GM23248 (cell line): ENCODE results near the gene SEMA3C. TPM values are rescaled to one million over a fixed set of nuclear protein-coding genes. Genes with fewer than 3 reads are reported as not detected.

ENCODE experiments used
- DNase-seq: peaks from one replicate; pipeline ENCODE4 v3.0.0-alpha.2; 2015
- H2AFZ ChIP-seq: fragments of 200-600 bp; sonication (generic); 2 replicates; pipeline ENCODE4 v1.6.1; 2016; ENCODE audit warnings: antibody characterized with exemption
- H3F3A ChIP-seq: fragments of 200-600 bp; sonication (generic); 2 replicates; pipeline ENCODE4 v1.6.1; 2016; ENCODE audit warnings: mild to moderate bottlenecking, antibody characterized with exemption, mixed run types; ENCODE audit not compliant: insufficient read depth
- H3K27ac ChIP-seq: fragments of 200-600 bp; sonication (generic); 2 replicates; pipeline ENCODE4 v1.5.1; 2016; ENCODE audit warnings: mild to moderate bottlenecking
- H3K27me3 ChIP-seq: fragments of 200-600 bp; sonication (generic); replicated peaks from 2 replicates; pipeline ENCODE4 v1.6.1; 2016; ENCODE audit warnings: mild to moderate bottlenecking; ENCODE audit not compliant: insufficient read depth
- H3K36me3 ChIP-seq: fragments of 200-600 bp; sonication (generic); 2 replicates; pipeline ENCODE4 v1.6.1; 2016; ENCODE audit warnings: low read depth, mild to moderate bottlenecking
- H3K4me1 ChIP-seq: fragments of 200-600 bp; sonication (generic); 2 replicates; pipeline ENCODE4 v1.6.1; 2016; ENCODE audit warnings: mild to moderate bottlenecking; ENCODE audit not compliant: insufficient read depth
- H3K4me2 ChIP-seq: fragments of 200-600 bp; sonication (generic); one replicate; pipeline ENCODE4 v1.6.1; 2016; ENCODE audit warnings: mild to moderate bottlenecking; ENCODE audit not compliant: unreplicated experiment
- H3K4me3 ChIP-seq: fragments of 200-600 bp; sonication (generic); 2 replicates; pipeline ENCODE4 v1.5.1; 2016; ENCODE audit warnings: mild to moderate bottlenecking
- H3K79me2 ChIP-seq: fragments of 200-600 bp; sonication (generic); 2 replicates; pipeline ENCODE4 v1.6.1; 2016; ENCODE audit warnings: mild to moderate bottlenecking; ENCODE audit not compliant: insufficient read depth
- H3K9ac ChIP-seq: fragments of 200-600 bp; sonication (generic); 2 replicates; pipeline ENCODE4 v1.6.1; 2016; ENCODE audit warnings: mild to moderate bottlenecking
- H3K9me2 ChIP-seq: fragments of 200-600 bp; sonication (generic); 2 replicates; pipeline ENCODE4 v1.6.1; 2016; ENCODE audit warnings: mixed run types, mild to moderate bottlenecking, moderate library complexity; ENCODE audit not compliant: insufficient read depth
- H3K9me3 ChIP-seq: fragments of 200-600 bp; sonication (generic); one replicate; pipeline ENCODE4 v1.6.1; 2017; ENCODE audit warnings: low read depth
- H4K20me1 ChIP-seq: fragments of 200-600 bp; sonication (generic); 2 replicates; pipeline ENCODE4 v1.6.0; 2016; ENCODE audit not compliant: insufficient read depth
- EZH2 ChIP-seq: fragments of 200-600 bp; sonication (generic); IDR thresholded peaks from 2 replicates; pipeline ENCODE4 v1.6.1; 2018; ENCODE audit warnings: antibody characterized with exemption, mild to moderate bottlenecking; ENCODE audit not compliant: insufficient read depth, poor library complexity, severe bottlenecking
- EZH2phosphoT487 ChIP-seq: fragments of 200-600 bp; sonication (generic); IDR thresholded peaks from 2 replicates; pipeline ENCODE4 v1.6.1; 2018; ENCODE audit warnings: antibody characterized with exemption, moderate library complexity, mild to moderate bottlenecking, low read depth; ENCODE audit not compliant: insufficient read depth
- WGBS, 2 experiments: methylation state at CpG; one replicate each; pipeline ENCODE4 v1.1.6; 2015 to 2017; ENCODE audit warnings: low lambda C conversion rate in 2 of 2, low coverage in 1 of 2; ENCODE audit errors: missing lambda C conversion rate in 2 of 2; 5-methylcytosine and 5-hydroxymethylcytosine counted together
- in situ Hi-C: fragments of 300-500 bp; cut with MboI; formaldehyde crosslinking; loops from 2 replicates; pipeline ENCODE4 v1.15.0; 2020
- polyA plus RNA-seq: library from polyadenylated mRNA; unstranded; fragments of >200 nt; fragmentation: Nextera tagmentation; extraction: Ambion mirVana; gene quantifications from 2 replicates; pipeline ENCODE4 v1.2.1, GENCODE V29; 2016
- total RNA-seq: library from RNA; depleted of rRNA; stranded (reverse); fragments of >200 nt; shearing (Covaris generic); gene quantifications from 2 replicates; pipeline ENCODE4 v1.2.3, GENCODE V29; 2014

Gene SEMA3C
- total and polyA plus RNA-seq, 2 experiments from 2014 or later, result 316 to 612 TPM

GRCh38 chr7:80835251-80835650 lies 83.6 kb downstream of the SEMA3C start:
- H4K20me1 ChIP-seq, result peaks cover 11% of the 10 kb centered on the region; the same call in 1 of the 2 replicates
- H3F3A ChIP-seq, result peaks cover 67% of the 10 kb centered on the region
- no peak overlapping the region for H3K4me2 ChIP-seq
- TF ChIP-seq EZH2phosphoT487 (no peak), EZH2 (no peak)
- H3K9me2 ChIP-seq, result no peaks in the 10 kb centered on the region
- in situ Hi-C loops, result no loop called here
- H3K27me3 ChIP-seq, result no peaks in the 10 kb centered on the region
- no peak overlapping the region for H3K4me3 ChIP-seq
- peaks cover 99% of the 10 kb centered on the region for H3K79me2 ChIP-seq
- peaks cover 20% of the 10 kb centered on the region for H3K36me3 ChIP-seq
- no peaks in the 10 kb centered on the region for H3K9me3 ChIP-seq
- H3K27ac ChIP-seq, result no peak overlapping the region
- no peak overlapping the region for H3K9ac ChIP-seq
- H2AFZ ChIP-seq, result no peak overlapping the region
- peaks cover 47% of the 10 kb centered on the region for H3K4me1 ChIP-seq
- no peak for DNase-seq
- WGBS, 2 experiments, result 75 to 86% methylated on average over 2 of the region's 2 CpGs

GRCh38 chr7:80833289-80834268 lies 85.3 kb downstream of the SEMA3C start:
- Histone ChIP-seq H3F3A (peaks cover 67% of the 10 kb centered on the region), H3K4me2 (peak overlapping the region; percentile 9), H3K4me1 (peaks cover 60% of the 10 kb centered on the region), H3K27ac (peak overlapping the region; percentile 29), H3K4me3 (no peak overlapping the region), H4K20me1 (peaks cover 11% of the 10 kb centered on the region; the same call in 1 of the 2 replicates), H3K36me3 (peaks cover 17% of the 10 kb centered on the region), H3K9me2 (no peaks in the 10 kb centered on the region), H2AFZ (no peak overlapping the region), H3K79me2 (peaks cover 99% of the 10 kb centered on the region), H3K27me3 (no peaks in the 10 kb centered on the region), H3K9me3 (no peaks in the 10 kb centered on the region), H3K9ac (no peak overlapping the region)
- peak; percentile 77 for DNase-seq
- TF ChIP-seq EZH2 (no peak), EZH2phosphoT487 (no peak)
- in situ Hi-C loops, result no loop called here
- WGBS, 2 experiments, result 64 to 68% methylated on average over 10 of the region's 10 CpGs

- no peaks in the 10 kb centered on the region for H3K9me2 ChIP-seq
- DNase-seq, result peak; percentile 69
- peak overlapping the region; percentile 33 for H3K27ac ChIP-seq
- H3K4me1 ChIP-seq, result peaks cover 70% of the 10 kb centered on the region
- peaks cover 28% of the 10 kb centered on the region for H3K36me3 ChIP-seq
- no peak overlapping the region for H3K4me3 ChIP-seq
- H3K9ac ChIP-seq, result no peak overlapping the region
- no peaks in the 10 kb centered on the region for H3K9me3 ChIP-seq
- H2AFZ ChIP-seq, result no peak overlapping the region
- peaks cover 73% of the 10 kb centered on the region for H3F3A ChIP-seq
- in situ Hi-C loops, result no loop called here
- TF ChIP-seq EZH2phosphoT487, result no peak
- no peak for TF ChIP-seq EZH2
- peaks cover 11% of the 10 kb centered on the region; the same call in 1 of the 2 replicates for H4K20me1 ChIP-seq
- H3K79me2 ChIP-seq, result peaks cover 95% of the 10 kb centered on the region
- H3K27me3 ChIP-seq, result no peaks in the 10 kb centered on the region
- no peak overlapping the region for H3K4me2 ChIP-seq
Measured at GRCh38 chr7:80832006-80832405, 86.8 kb downstream of the SEMA3C start.

GRCh38 chr7:80830584-80831285 lies 88.1 kb downstream of the SEMA3C start:
- H3K4me2 ChIP-seq, result no peak overlapping the region
- no peak overlapping the region for H3K9ac ChIP-seq
- 91 to 97% methylated on average over 3 of the region's 3 CpGs for WGBS, 2 experiments
- peaks cover 82% of the 10 kb centered on the region for H3F3A ChIP-seq
- TF ChIP-seq EZH2phosphoT487 (no peak), EZH2 (no peak)
- H4K20me1 ChIP-seq, result peaks cover 11% of the 10 kb centered on the region; the same call in 1 of the 2 replicates
- no peak for DNase-seq
- no peaks in the 10 kb centered on the region for H3K27me3 ChIP-seq
- no peaks in the 10 kb centered on the region for H3K9me3 ChIP-seq
- peak overlapping the region; percentile 33; the same call in 1 of the 2 replicates for H3K27ac ChIP-seq
- in situ Hi-C loops, result no loop called here
- no peak overlapping the region for H2AFZ ChIP-seq
- no peak overlapping the region for H3K4me3 ChIP-seq
- H3K79me2 ChIP-seq, result peaks cover 89% of the 10 kb centered on the region
- H3K36me3 ChIP-seq, result peaks cover 37% of the 10 kb centered on the region
- peaks cover 79% of the 10 kb centered on the region for H3K4me1 ChIP-seq
- H3K9me2 ChIP-seq, result no peaks in the 10 kb centered on the region
